Activated naive CD4-positive, alpha-beta T cell treated with Interleukin-2 at 50 U/mL for 16 hours (primary cell): Measurements from ENCODE around the gene ULBP2.
"Not testable (repeated sequence)": the region's sequence is repeated elsewhere in the genome, so short reads cannot be mapped to it uniquely, and the experiment has no call there.

Experiments
- DNase-seq: peaks from one replicate; pipeline ENCODE4 v3.0.0-alpha.2; 2020

The ULBP2 gene

DNA sequence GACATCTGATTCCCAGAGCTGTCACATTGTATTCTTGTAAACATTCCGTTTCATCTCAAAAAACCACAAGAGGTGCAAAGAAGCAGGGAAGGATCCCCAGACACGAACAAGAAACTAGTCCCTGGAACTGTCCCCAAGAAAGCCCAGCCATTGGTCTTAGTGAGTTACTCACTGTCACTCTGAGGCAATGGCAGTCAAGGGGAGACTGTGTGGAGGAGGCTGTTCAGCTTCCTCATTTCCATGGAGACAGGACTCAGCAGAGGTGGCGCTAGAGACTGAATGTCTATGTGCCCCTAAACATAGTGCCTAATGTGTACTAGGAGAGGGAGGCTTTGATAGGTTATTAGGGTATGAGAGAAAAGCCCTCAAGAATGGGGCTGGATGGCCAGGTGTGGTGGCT is 33.0 kb downstream of the ULBP2 start:
- DNase-seq = no peak

GRCh38 chr6:149975400-149975799 is 33.6 kb downstream of the ULBP2 start:
- no peak for DNase-seq

DNA sequence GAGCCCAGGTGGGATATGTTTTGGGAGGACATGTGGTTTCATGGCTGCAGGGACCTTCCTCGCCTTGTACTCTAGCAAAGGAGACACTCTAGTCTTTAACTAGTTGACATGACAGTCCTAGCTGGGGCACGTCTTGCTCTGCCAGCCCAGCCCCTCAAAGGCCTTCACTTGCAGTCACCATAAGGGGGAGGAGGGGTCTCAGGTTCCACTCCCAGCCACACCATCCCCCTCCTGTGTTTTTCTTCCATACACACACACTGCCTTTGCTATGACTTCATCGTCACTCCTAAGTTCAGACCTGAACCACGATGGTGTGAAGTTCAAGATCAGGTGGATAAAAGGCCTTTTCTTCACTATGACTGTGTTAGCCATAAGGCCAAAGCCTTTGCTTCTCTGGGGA is 35.4 kb downstream of the ULBP2 start:
- no peak for DNase-seq

DNA sequence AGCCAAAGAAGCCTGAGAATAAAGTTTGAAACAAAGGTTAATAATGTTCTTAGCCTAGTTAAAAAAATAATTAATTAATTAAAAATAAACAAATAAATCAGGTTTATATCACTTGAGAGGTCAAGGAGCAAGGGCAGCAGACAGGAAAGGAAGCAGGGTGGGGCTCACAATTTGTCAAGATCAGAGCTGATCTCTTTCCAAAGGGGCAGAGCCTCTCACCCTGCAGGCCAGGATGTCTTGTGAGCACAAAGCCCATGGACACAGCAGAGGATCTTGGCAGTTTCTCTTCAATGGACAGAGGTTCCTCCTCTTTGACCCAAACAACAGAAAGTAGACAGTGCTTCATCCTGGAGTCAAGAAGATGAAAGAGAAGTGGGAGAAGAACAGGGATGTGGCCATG is 36.8 kb downstream of the ULBP2 start:
- DNase-seq = no peak

- DNase-seq = no peak
Observed at GRCh38 chr6:149979293-149979692, 37.5 kb downstream of the ULBP2 start.

GRCh38 chr6:149983145-149983544 is 41.3 kb downstream of the ULBP2 start:
- DNase-seq = no peak

DNA sequence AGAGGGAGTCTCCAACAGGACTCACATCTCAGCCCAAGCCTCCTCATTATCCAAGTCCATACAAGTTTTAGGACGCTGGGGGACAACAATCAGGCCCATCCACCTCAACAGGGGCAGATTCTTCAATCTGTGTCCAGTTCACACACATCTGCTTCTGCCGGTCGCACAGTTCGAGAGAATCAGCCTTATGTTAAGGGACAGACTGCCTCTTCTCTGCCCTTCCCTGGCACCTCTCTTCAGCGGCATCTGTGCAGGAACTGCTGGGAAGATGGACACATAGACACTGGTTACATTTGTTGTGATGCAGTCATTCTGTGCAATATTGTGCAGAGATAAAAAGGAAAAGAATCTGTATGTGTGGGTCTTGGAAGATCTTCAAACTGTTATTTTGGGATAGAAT is 43.0 kb downstream of the ULBP2 start:
- no peak for DNase-seq

GRCh38 chr6:149985481-149985937 is 43.7 kb downstream of the ULBP2 start:
- DNase-seq = no peak

DNA sequence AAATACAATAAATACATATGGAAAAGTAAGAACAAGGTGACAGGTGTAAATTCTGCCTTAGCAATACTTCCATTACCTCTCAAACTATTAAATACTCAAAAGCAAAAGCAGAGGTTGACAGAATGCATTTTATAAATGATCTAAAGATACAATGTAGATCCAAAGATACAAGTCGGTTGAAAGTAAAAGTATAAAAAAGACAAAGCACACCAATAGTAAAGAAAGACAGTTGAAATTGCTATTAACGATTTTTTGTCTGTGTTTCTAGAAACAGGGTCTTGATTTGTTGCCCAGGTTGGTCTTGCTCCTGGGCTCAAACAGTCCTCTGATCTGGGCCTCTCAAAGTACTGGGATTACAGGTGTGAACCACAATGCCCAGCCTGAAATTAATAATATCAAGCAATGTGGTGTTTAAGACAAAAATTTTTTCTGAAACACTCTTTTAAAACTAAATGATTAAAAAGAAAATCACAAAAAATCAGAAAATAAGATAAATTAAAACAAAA is 45.8 kb downstream of the ULBP2 start:
- DNase-seq = no peak

DNA sequence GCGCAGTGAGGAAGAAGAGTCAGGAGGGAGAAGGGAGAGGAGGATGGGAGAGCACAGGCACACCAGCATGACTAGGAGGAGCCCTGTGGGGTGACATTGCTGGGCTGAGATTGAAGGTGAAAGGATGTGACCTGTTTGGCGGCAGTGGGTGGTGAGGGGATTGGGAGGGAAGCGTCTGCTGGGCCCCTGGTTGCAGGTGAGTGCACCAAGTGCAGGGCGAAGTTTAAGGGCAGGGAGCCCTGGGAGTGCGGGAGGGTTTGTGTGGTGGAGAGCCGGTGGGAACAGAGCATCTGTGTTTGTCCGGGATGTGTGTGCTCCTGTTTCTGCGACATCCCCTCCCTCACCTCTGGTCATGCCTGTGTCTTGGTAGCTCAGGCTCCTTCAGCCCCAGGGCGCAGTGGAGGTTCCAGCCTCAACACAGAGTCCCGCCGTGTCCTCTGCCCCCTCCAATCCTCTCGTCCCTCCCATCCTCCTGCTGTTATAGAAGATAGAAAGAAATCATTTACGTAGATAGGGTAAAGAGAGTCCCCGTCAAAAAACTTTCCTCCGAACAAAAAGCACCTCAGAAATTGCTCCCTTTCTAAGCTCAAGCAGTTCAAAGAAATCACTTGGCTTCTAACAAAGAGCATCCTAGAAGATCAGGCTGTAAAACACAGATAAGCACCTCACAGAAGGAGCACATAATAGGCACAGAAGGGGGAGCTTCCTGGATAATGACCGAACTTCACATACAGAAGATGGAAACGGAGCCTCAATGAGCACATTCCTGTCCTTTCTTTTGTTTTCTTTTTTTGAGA is 46.9 kb downstream of the ULBP2 start:
- DNase-seq = no peak

DNA sequence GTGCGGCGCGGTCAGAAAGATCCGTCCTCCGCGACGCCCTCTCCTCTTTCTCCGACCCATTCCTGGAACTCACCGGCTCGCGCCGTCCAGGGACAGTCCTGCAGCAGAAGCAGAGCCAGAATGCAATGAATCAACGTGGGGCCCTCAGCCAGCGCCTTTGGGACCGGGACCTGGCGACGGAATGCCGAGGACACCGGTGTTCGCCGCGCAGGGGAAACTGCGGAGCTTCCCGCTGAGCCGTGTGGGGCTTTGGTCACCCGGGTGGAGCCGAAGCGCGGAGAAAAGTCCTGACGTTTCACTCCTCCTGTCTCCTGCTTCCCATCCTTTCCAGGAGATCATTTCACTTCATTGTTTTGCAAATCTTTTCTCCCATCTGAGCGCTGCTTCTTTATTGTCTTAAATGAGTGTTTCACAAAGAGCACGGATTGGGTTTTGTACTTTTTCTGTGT is 48.4 kb downstream of the ULBP2 start:
- no peak for DNase-seq

GRCh38 chr6:149990661-149991471 is 49.1 kb downstream of the ULBP2 start:
- DNase-seq = peak; percentile 31

DNA sequence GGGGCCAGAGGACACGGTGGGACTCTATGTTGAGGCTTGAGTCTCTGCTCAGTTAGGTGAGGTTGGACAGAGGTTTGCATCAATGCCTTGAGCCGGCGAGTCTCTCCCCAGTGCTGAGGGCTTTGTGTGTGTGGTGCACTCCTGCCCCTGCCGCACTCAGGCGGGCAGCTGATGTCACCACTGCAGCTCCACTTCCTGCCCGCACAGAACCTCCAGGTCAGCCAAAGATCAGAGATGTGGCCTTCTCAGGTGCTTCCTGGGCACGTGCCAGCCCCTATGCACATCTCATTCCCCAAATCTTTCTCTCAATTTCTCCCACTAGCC is 49.6 kb downstream of the ULBP2 start:
- DNase-seq = not testable (repeated sequence)

DNA sequence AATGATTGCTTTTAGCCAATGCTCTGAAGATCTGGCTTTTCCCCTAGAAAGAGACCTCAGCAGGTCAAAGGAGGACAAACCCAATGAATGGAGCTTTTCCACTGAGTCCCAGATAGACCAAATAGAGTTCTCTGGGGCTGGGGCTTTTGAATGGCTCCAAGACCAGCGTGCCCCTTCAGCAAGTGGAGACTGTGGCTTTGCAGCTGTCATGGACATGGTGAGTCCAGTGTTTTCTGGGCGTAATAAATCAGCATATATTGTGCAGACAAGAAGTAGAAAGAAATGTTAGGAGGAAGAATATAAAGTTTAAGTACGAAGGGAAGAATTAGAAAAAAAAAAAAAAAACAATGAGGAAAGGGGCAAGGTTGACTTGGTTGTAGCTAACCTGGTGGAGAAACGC is 50.0 kb downstream of the ULBP2 start:
- DNase-seq = no peak

GRCh38 chr6:149995235-149995750 is 53.5 kb downstream of the ULBP2 start:
- DNase-seq = no peak

- DNase-seq = no peak
Observed at GRCh38 chr6:149995971-149996370, 54.2 kb downstream of the ULBP2 start.
